HG02970 (cell line): Measurements from ENCODE around the gene HDAC4.

ENCODE experiments used
- ATAC-seq: cut with Tn5 transposase; IDR thresholded peaks from one replicate; pipeline ENCODE4 v1.9.1; 2021; ENCODE audit warnings: mild to moderate bottlenecking, moderate library complexity, moderate number of reproducible peaks; ENCODE audit not compliant: unreplicated experiment, low FRiP score

The HDAC4 gene

GRCh38 chr2:239165206-239165831 lies 235.5 kb downstream of the HDAC4 start:
- ATAC-seq: no peak

GRCh38 chr2:239164335-239164871 lies 236.4 kb downstream of the HDAC4 start:
- ATAC-seq: no peak

- ATAC-seq: no peak
These were observed 237.0 kb downstream of the HDAC4 start for GRCh38 chr2:239163688-239164334.

GRCh38 chr2:239162976-239163687 lies 237.7 kb downstream of the HDAC4 start:
- no peak for ATAC-seq

GRCh38 chr2:239162141-239162821 lies 238.5 kb downstream of the HDAC4 start:
- ATAC-seq: no peak

GRCh38 chr2:239161711-239162140 lies 239.1 kb downstream of the HDAC4 start:
- ATAC-seq: no peak

GRCh38 chr2:239160226-239161143 lies 240.3 kb downstream of the HDAC4 start:
- ATAC-seq: no peak

- ATAC-seq: no peak
These were observed 241.3 kb downstream of the HDAC4 start for GRCh38 chr2:239159476-239159911.

GRCh38 chr2:239158641-239159475 lies 242.0 kb downstream of the HDAC4 start:
- ATAC-seq: no peak

- ATAC-seq: no peak
These were observed 243.0 kb downstream of the HDAC4 start for GRCh38 chr2:239157771-239158170.

GRCh38 chr2:239157269-239157668 lies 243.6 kb downstream of the HDAC4 start:
- no peak for ATAC-seq

- ATAC-seq: no peak
These were observed 244.1 kb downstream of the HDAC4 start for GRCh38 chr2:239156516-239157265.

- ATAC-seq: no peak
These were observed 244.9 kb downstream of the HDAC4 start for GRCh38 chr2:239155806-239156480.

GRCh38 chr2:239154971-239155805 lies 245.6 kb downstream of the HDAC4 start:
- ATAC-seq: no peak

GRCh38 chr2:239153806-239154591 lies 246.8 kb downstream of the HDAC4 start:
- no peak for ATAC-seq

- ATAC-seq: no peak
These were observed 247.9 kb downstream of the HDAC4 start for GRCh38 chr2:239152916-239153305.
